ENCODE measurements around the gene ENPEP. TPM values are rescaled to one million over a fixed set of nuclear protein-coding genes. Genes with fewer than 3 reads are reported as not detected.

The ENPEP gene
- total and polyA plus RNA-seq, 9 donors = 0.91 to 4.7 (median 2.2) TPM

DNA sequence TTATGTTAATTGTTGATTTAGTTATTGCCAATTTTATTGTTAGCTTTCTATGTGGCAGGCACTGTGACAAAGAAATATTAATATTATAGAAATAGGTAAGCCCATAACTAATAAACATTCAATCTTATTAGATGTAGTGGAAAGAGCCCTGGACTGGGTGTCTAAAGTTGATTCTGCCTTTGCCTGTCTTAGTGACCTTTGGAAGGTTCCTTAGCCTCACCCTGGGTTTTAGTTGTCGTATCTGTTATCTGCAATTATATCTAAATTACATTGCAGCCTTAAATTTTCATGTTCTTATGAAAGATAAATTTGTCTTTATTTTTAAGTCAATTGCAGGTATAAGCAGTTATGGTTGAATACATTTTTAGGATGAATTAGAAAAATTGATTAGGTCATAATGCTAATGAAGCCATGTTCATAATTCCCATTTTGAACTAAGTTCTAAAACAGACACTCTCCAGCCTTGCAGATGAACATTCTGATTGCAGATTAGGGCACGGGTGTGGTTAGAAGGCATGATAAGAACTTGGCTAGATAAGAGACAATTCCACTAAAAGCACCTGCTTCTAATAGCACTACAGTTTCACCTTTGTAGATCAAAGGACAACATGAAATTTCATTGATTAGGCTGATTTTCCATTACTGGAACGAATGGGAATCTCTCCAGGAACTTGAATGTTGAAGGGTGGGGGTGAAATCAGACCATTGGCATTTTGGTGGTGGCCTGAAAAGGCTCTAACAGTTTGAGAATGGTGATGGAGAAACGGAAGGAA, 17.3 kb upstream of the ENPEP start:
- Histone ChIP-seq H3K27me3 (no peaks in the 10 kb centered on the region), H3K4me1 (ENCODE audit: insufficient read depth) (no peaks in the 10 kb centered on the region), H3K4me3 (no peak overlapping the region), H3K9me3 (no peaks in the 10 kb centered on the region), H3K36me3 (no peaks in the 10 kb centered on the region), H3K27ac (no peak overlapping the region)
- no peak for TF ChIP-seq POLR2A (IDR thresholded peaks at IDR 0.05)
- no peak for TF ChIP-seq EP300 (IDR thresholded peaks at IDR 0.05)
- TF ChIP-seq, protein P1, sequence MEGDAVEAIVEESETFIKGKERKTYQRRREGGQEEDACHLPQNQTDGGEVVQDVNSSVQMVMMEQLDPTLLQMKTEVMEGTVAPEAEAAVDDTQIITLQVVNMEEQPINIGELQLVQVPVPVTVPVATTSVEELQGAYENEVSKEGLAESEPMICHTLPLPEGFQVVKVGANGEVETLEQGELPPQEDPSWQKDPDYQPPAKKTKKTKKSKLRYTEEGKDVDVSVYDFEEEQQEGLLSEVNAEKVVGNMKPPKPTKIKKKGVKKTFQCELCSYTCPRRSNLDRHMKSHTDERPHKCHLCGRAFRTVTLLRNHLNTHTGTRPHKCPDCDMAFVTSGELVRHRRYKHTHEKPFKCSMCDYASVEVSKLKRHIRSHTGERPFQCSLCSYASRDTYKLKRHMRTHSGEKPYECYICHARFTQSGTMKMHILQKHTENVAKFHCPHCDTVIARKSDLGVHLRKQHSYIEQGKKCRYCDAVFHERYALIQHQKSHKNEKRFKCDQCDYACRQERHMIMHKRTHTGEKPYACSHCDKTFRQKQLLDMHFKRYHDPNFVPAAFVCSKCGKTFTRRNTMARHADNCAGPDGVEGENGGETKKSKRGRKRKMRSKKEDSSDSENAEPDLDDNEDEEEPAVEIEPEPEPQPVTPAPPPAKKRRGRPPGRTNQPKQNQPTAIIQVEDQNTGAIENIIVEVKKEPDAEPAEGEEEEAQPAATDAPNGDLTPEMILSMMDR (IDR thresholded peaks at IDR 0.05) = no peak
- intact Hi-C loops (cut with DNase I) = no loop called here
- no peak for DNase-seq
- WGBS, 3 donors = 71 to 79% (median 76%) methylated on average over 4 of the region's 4 CpGs

DNA sequence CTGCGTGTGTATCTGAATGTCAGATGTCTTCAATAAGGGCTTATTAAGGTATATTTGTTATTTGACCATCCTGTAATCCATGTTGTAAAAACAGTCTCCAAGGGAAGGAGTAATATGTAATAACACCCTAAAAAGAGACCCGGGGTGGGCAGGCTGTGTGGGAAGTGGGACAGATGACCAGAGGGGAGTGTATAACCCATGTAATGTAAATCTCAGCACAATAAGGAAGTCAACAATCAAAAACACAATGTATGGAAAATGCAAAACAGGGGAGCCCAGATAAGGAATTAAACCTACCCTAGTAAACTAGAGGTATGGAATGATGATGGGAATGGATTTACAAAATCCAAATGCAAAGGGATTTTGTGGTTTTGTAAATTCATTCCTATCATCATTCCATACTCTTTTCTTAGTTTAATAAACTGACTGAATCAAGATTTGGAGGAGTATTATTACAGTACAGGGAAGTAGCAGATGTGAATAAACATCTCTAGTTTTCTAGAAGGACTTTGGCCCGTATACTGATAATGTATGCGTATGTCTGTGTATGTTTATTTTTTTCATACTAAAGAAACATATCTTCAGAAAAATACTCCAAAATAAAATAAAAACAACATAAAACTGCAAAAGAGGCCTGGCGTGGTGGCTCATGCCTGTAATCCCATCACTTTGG, 15.7 kb upstream of the ENPEP start:
- no peaks in the 10 kb centered on the region for H3K9me3 ChIP-seq
- intact Hi-C loops (cut with DNase I) = no loop called here
- TF ChIP-seq, protein P1 (IDR thresholded peaks at IDR 0.05) = no peak
- TF ChIP-seq POLR2A (IDR thresholded peaks at IDR 0.05) = no peak
- no peak for TF ChIP-seq EP300 (IDR thresholded peaks at IDR 0.05)
- no peak for DNase-seq
- H3K4me1 ChIP-seq (ENCODE audit: insufficient read depth) = no peaks in the 10 kb centered on the region
- H3K4me3 ChIP-seq = no peak overlapping the region
- WGBS, 3 donors = 70 to 78% (median 70%) methylated on average over 5 of the region's 5 CpGs
- no peaks in the 10 kb centered on the region for H3K27me3 ChIP-seq
- H3K27ac ChIP-seq = no peak overlapping the region
- H3K36me3 ChIP-seq = no peaks in the 10 kb centered on the region

DNA sequence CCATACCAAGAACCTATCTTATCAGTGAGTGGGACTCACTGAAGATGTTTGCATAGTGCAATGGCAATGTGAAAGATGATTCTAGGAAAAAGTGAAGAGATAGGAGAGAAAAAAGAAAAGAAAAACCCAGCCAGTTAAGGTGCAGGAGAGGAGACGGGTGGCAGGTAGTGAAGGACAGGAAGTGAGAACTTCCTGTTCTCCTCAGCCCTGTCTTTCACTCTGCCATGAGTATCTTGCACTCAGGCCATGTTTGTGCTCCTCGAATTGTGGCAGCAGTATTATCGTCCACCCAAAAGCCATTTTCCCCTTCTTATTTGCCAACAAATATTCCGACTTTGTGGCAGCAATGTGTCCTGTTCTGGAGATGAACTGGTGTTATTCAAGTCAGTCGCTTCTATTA, 8.6 kb upstream of the ENPEP start:
- Histone ChIP-seq H3K4me1 (ENCODE audit: insufficient read depth) (no peaks in the 10 kb centered on the region), H3K27me3 (no peaks in the 10 kb centered on the region), H3K4me3 (no peak overlapping the region), H3K9me3 (no peaks in the 10 kb centered on the region), H3K27ac (no peak overlapping the region), H3K36me3 (no peaks in the 10 kb centered on the region)
- no peak for DNase-seq
- TF ChIP-seq POLR2A (IDR thresholded peaks at IDR 0.05) (no peak), EP300 (IDR thresholded peaks at IDR 0.05) (no peak)
- TF ChIP-seq, protein P1 (IDR thresholded peaks at IDR 0.05) = no peak
- 86 to 92% (median 88%) methylated on average over 5 of the region's 5 CpGs for WGBS, 3 donors
- intact Hi-C loops (cut with DNase I) = no loop called here

DNA sequence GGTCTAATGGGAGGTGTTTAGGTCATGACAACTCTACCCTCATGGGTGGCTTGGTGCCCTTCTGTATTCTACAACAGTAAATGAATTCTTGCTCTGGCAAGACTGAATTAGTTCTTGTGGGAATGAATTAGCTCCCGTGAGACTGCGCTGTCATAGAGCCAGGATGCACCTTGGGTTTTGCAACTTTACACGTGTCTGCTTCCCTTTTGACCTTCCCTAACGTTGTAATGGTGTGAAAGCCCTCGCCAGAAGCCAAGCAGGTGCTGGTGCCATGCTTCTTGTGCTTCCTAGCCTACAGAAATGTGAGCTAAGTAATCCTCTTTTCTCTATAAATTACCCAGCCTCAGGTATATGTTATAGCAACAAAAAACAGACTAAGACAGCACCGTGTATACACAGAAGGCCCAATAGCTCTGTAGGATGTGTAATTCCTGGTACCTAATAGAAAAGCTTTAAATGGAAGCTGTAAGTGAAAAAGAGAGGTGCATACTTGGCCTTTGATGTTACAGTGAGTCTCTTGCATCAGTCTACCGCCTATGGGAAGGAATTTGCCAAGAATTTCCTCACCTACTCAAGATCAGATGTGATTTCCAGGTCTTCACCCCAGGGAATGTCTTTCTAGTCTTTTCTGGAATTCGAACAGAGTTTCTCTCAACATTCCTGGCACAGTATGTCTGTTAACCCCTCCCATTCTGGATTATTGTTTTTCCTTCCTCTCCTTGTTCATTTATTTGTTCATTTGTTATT, 3.2 kb upstream of the ENPEP start:
- intact Hi-C loops (cut with DNase I) = no loop called here
- Histone ChIP-seq H3K4me1 (ENCODE audit: insufficient read depth) (peaks cover 3% of the 10 kb centered on the region), H3K9me3 (no peaks in the 10 kb centered on the region), H3K27ac (no peak overlapping the region), H3K4me3 (no peak overlapping the region), H3K36me3 (no peaks in the 10 kb centered on the region), H3K27me3 (no peaks in the 10 kb centered on the region)
- WGBS, 3 donors = 61 to 70% (median 70%) methylated on average over 8 of the region's 8 CpGs
- no peak for DNase-seq
- no peak for TF ChIP-seq EP300 (IDR thresholded peaks at IDR 0.05)
- no peak for TF ChIP-seq POLR2A (IDR thresholded peaks at IDR 0.05)
- TF ChIP-seq, protein P1 (IDR thresholded peaks at IDR 0.05) = no peak
